Smooth muscle cell (in vitro differentiated cells): Measurements from ENCODE around the gene SCFD2. TPM values are rescaled to one million over a fixed set of nuclear protein-coding genes. Genes with fewer than 3 reads are reported as not detected.

Experiments
- DNase-seq: peaks from one replicate; lab custom pipeline; 2025; ENCODE audit not compliant: unreplicated experiment; lab: John Stamatoyannopoulos, UW
- H2AFZ ChIP-seq: fragments of 200-600 bp; sonication (generic); 2 replicates; pipeline ENCODE4 v1.6.0; 2016; ENCODE audit warnings: antibody characterized with exemption, low read depth, mild to moderate bottlenecking
- H3F3A ChIP-seq: fragments of 200-600 bp; sonication (generic); 2 replicates; pipeline ENCODE4 v1.6.0; 2017; ENCODE audit warnings: antibody characterized with exemption, low read depth
- H3K27ac ChIP-seq: fragments of 200-600 bp; sonication (generic); 2 replicates; pipeline ENCODE4 v1.5.1; 2016; ENCODE audit warnings: low read depth, mild to moderate bottlenecking
- H3K27me3 ChIP-seq: fragments of 200-600 bp; sonication (generic); 2 replicates; pipeline ENCODE4 v1.6.1; 2016; ENCODE audit warnings: low read depth, mild to moderate bottlenecking
- H3K36me3 ChIP-seq: fragments of 200-600 bp; sonication (generic); 2 replicates; pipeline ENCODE4 v1.5.1; 2016; ENCODE audit warnings: low read depth
- H3K4me1 ChIP-seq: fragments of 200-600 bp; sonication (generic); 2 replicates; pipeline ENCODE4 v1.5.1; 2016; ENCODE audit warnings: low read depth
- H3K4me2 ChIP-seq: fragments of 200-600 bp; sonication (generic); 2 replicates; pipeline ENCODE4 v1.6.0; 2016; ENCODE audit warnings: mild to moderate bottlenecking
- H3K4me3 ChIP-seq: fragments of 200-600 bp; sonication (generic); 2 replicates; pipeline ENCODE4 v1.5.1; 2016; ENCODE audit warnings: mild to moderate bottlenecking
- H3K79me2 ChIP-seq: fragments of 200-600 bp; sonication (generic); 2 replicates; pipeline ENCODE4 v1.6.0; 2016; ENCODE audit warnings: low read depth, mild to moderate bottlenecking
- H3K9ac ChIP-seq: fragments of 200-600 bp; sonication (generic); 2 replicates; pipeline ENCODE4 v1.6.0; 2016; ENCODE audit warnings: low read depth
- H3K9me3 ChIP-seq: fragments of 200-600 bp; sonication (generic); replicated peaks from 2 replicates; pipeline ENCODE4 v1.5.1; 2016; ENCODE audit warnings: low read depth
- H4K20me1 ChIP-seq: fragments of 200-600 bp; sonication (generic); 2 replicates; pipeline ENCODE4 v1.6.0; 2016; ENCODE audit warnings: low read depth
- whole genome bisulfite sequencing: methylation state at CpG from one replicate; pipeline ENCODE4 v1.1.7; 2016; ENCODE audit warnings: low lambda C conversion rate; 5-methylcytosine and 5-hydroxymethylcytosine counted together
- polyA plus RNA-seq: library from polyadenylated mRNA; unstranded; fragments of >200 nt; fragmentation: Nextera tagmentation; extraction: Ambion mirVana; gene quantifications from 2 replicates; pipeline ENCODE4 v1.2.1, GENCODE V29; 2016
- total RNA-seq: library from RNA; depleted of rRNA; stranded (reverse); fragments of >200 nt; gene quantifications from 2 replicates; pipeline ENCODE4 v1.2.3, GENCODE V29; 2014
- TF ChIP-seq, protein P1 (sequence below): fragments of 200-600 bp; sonication (generic); IDR thresholded peaks from 2 replicates; pipeline ENCODE4 v1.5.1; 2017; ENCODE audit warnings: borderline replicate concordance, mild to moderate bottlenecking, antibody characterized with exemption; ENCODE audit not compliant: insufficient read depth, poor library complexity, severe bottlenecking

SCFD2 gene
- total and polyA plus RNA-seq, 2 experiments from 2014 or later = 7.8 to 11.4 TPM

DNA sequence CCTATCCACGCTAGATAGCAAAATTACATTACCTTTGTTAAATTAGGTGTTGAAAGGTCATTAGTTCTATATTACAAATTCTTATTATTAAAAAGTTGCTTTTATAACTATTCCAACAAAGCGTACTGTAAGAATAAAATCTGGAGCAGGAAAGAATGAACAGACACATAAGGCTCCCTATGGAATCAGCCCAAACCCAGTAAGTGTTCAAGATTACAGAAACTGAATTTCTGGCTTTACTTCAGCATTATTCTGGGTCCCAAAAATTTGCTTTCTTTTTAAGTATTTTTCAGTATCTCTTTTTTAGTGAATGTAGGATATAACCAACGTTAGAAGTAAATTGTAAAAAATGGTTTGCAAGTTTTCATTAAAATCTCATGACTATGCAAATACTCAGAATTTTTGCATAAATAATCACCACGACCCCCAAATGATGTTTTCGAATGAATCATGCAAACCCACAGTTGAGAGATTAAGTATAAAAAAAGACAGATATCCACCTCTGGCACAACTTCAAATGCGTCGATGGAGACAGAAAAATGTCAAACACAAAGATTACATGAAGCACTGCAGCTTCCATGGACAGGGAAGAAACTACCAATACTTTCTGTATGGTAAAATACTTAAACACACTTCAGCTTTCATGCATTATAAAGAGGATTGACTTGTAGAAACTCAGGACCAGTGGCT is 265.2 kb downstream of the SCFD2 start:
- peaks cover 15% of the 10 kb centered on the region for H3K4me1 ChIP-seq
- H3K36me3 ChIP-seq = no peaks in the 10 kb centered on the region
- H3K27ac ChIP-seq = peak overlapping the region; percentile 97
- DNase-seq = no peak
- H3K27me3 ChIP-seq = no peaks in the 10 kb centered on the region
- peaks cover 32% of the 10 kb centered on the region for H3F3A ChIP-seq
- peak overlapping the region; percentile 74 for H3K4me2 ChIP-seq
- peak overlapping the region; percentile 10 for H3K4me3 ChIP-seq
- TF ChIP-seq, protein P1, sequence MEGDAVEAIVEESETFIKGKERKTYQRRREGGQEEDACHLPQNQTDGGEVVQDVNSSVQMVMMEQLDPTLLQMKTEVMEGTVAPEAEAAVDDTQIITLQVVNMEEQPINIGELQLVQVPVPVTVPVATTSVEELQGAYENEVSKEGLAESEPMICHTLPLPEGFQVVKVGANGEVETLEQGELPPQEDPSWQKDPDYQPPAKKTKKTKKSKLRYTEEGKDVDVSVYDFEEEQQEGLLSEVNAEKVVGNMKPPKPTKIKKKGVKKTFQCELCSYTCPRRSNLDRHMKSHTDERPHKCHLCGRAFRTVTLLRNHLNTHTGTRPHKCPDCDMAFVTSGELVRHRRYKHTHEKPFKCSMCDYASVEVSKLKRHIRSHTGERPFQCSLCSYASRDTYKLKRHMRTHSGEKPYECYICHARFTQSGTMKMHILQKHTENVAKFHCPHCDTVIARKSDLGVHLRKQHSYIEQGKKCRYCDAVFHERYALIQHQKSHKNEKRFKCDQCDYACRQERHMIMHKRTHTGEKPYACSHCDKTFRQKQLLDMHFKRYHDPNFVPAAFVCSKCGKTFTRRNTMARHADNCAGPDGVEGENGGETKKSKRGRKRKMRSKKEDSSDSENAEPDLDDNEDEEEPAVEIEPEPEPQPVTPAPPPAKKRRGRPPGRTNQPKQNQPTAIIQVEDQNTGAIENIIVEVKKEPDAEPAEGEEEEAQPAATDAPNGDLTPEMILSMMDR = no peak
- H3K9ac ChIP-seq = peak overlapping the region; percentile 82
- H3K79me2 ChIP-seq = no peaks in the 10 kb centered on the region
- H4K20me1 ChIP-seq = no peaks in the 10 kb centered on the region
- 39% methylated on average over 7 of the region's 7 CpGs for WGBS
- no peak overlapping the region for H2AFZ ChIP-seq
- H3K9me3 ChIP-seq = no peaks in the 10 kb centered on the region

DNA sequence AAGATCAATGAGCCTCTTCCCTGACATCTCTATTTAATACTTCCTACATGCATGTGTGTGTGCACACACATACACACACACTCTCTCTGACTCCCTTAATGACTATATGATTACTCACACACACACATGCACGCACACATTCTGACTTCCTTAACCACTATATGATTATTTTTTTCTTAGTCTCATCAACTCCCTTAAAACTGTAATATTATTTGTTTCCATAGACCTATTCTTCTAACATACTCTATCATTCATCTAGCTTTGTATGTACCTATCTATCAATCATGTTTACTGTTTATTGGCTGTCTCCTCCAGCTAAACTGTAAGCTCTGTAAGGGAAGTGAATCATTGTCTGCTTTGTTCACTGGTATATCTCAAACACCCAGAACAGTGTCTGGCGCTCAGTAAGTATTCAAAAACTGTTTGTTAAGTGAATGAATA is 267.2 kb downstream of the SCFD2 start:
- peak overlapping the region; percentile 74 for H3K4me2 ChIP-seq
- H3K4me3 ChIP-seq = no peak overlapping the region
- H3K27ac ChIP-seq = peak overlapping the region; percentile 97
- H3K4me1 ChIP-seq = peaks cover 15% of the 10 kb centered on the region
- peaks cover 32% of the 10 kb centered on the region for H3F3A ChIP-seq
- DNase-seq = no peak
- TF ChIP-seq, protein P1 = no peak
- H2AFZ ChIP-seq = no peak overlapping the region
- peak overlapping the region; percentile 82 for H3K9ac ChIP-seq
- H4K20me1 ChIP-seq = no peaks in the 10 kb centered on the region
- H3K9me3 ChIP-seq = no peaks in the 10 kb centered on the region
- 10% methylated on average over 2 of the region's 2 CpGs for WGBS
- no peaks in the 10 kb centered on the region for H3K27me3 ChIP-seq
- no peaks in the 10 kb centered on the region for H3K36me3 ChIP-seq
- H3K79me2 ChIP-seq = no peaks in the 10 kb centered on the region

DNA sequence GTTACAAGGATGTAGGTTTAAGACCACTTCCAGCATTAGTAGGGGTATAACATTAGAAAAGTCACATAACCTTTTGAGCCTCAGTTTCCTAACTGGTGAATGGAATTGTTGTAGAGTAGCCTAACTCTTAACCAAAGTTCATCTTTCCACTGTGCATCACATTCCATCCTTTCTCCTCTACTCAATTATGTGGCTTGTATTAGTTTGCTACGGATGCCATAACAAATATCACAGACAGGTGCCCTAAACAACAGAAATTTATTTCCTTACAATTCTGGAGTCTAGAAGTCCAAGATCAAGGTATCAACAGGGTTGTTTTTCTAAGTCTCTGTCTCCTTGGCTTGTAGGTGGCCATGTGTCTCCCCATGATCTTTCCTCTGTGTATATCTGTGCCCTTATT is 271.8 kb downstream of the SCFD2 start:
- TF ChIP-seq, protein P1 = no peak
- no peak overlapping the region for H3K27ac ChIP-seq
- no peaks in the 10 kb centered on the region for H3K9me3 ChIP-seq
- H3K27me3 ChIP-seq = no peaks in the 10 kb centered on the region
- no peaks in the 10 kb centered on the region for H3K79me2 ChIP-seq
- H3K4me1 ChIP-seq = peaks cover 2% of the 10 kb centered on the region
- H2AFZ ChIP-seq = no peak overlapping the region
- no peak for DNase-seq
- WGBS = 100% methylated on average over 1 of the region's 1 CpG
- H3K36me3 ChIP-seq = no peaks in the 10 kb centered on the region
- H3K4me2 ChIP-seq = no peak overlapping the region
- no peak overlapping the region for H3K9ac ChIP-seq
- peaks cover 2% of the 10 kb centered on the region for H3F3A ChIP-seq
- no peaks in the 10 kb centered on the region for H4K20me1 ChIP-seq
- no peak overlapping the region for H3K4me3 ChIP-seq
